H9 (cell line): ENCODE data around the gene ATP11C. TPM values are rescaled to one million over a fixed set of nuclear protein-coding genes. Genes with fewer than 3 reads are reported as not detected.

Experiments
- DNase-seq: peaks from one replicate; pipeline ENCODE4 v3.0.0-alpha.2; 2017
- H2AFZ ChIP-seq: one replicate; pipeline ENCODE4 v1.6.1; 2013; ENCODE audit warnings: mild to moderate bottlenecking, low read length, control low read depth, moderate library complexity
- H2AK5ac ChIP-seq: 2 replicates; pipeline ENCODE4 v1.6.1; 2013; ENCODE audit warnings: low read length, control low read depth, mixed read lengths; ENCODE audit not compliant: insufficient read length
- H2BK120ac ChIP-seq: one replicate; pipeline ENCODE4 v1.6.1; 2013; ENCODE audit warnings: low read depth, mild to moderate bottlenecking, low read length, control low read depth, inconsistent platforms; ENCODE audit not compliant: poor library complexity, severe bottlenecking
- H2BK12ac ChIP-seq: 2 replicates; pipeline ENCODE4 v1.6.1; 2013; ENCODE audit warnings: low read length, control low read depth, mixed read lengths, low read depth; ENCODE audit not compliant: insufficient read length
- H2BK15ac ChIP-seq: 2 replicates; pipeline ENCODE4 v1.6.1; 2013; ENCODE audit warnings: low read depth, low read length, control low read depth
- H2BK20ac ChIP-seq: one replicate; pipeline ENCODE4 v1.6.1; 2013; ENCODE audit warnings: low read depth, mild to moderate bottlenecking, low read length, control low read depth, inconsistent platforms; ENCODE audit not compliant: poor library complexity, severe bottlenecking
- H2BK5ac ChIP-seq: 2 replicates; pipeline ENCODE4 v1.6.1; 2013; ENCODE audit warnings: low read length, control low read depth, mixed read lengths; ENCODE audit not compliant: insufficient read length
- H3K14ac ChIP-seq: 2 replicates; pipeline ENCODE4 v1.6.1; 2013; ENCODE audit warnings: low read length, control low read depth; ENCODE audit not compliant: insufficient read depth
- H3K18ac ChIP-seq: 2 replicates; pipeline ENCODE4 v1.6.1; 2013; ENCODE audit warnings: low read depth, mild to moderate bottlenecking, mixed read lengths, low read length, control low read depth; ENCODE audit not compliant: insufficient read length
- H3K23ac ChIP-seq: 2 replicates; pipeline ENCODE4 v1.6.1; 2013; ENCODE audit warnings: low read length, control low read depth, mixed read lengths, low read depth; ENCODE audit not compliant: insufficient read length
- H3K23me2 ChIP-seq: 2 replicates; pipeline ENCODE4 v1.6.1; 2013; ENCODE audit warnings: low read depth, mild to moderate bottlenecking, mixed read lengths, low read length, control low read depth; ENCODE audit not compliant: insufficient read length, poor library complexity, severe bottlenecking
- H3K27ac ChIP-seq: 2 replicates; pipeline ENCODE4 v1.5.1; 2013; ENCODE audit warnings: low read length, control low read depth, mixed read lengths, low read depth; ENCODE audit not compliant: insufficient read length
- H3K27me3 ChIP-seq: 2 replicates; pipeline ENCODE4 v1.6.1; 2013; ENCODE audit warnings: low read length, control low read depth, inconsistent platforms; ENCODE audit not compliant: insufficient read depth
- H3K4ac ChIP-seq: 2 replicates; pipeline ENCODE4 v1.6.1; 2013; ENCODE audit warnings: low read depth, mild to moderate bottlenecking, control low read depth, inconsistent platforms, low read length, moderate library complexity
- H3K4me1 ChIP-seq: 2 replicates; pipeline ENCODE4 v1.6.1; 2013; ENCODE audit warnings: low read length, control low read depth, inconsistent platforms; ENCODE audit not compliant: insufficient read depth
- H3K4me2 ChIP-seq: 2 replicates; pipeline ENCODE4 v1.6.1; 2013; ENCODE audit warnings: low read length, control low read depth, mixed read lengths; ENCODE audit not compliant: insufficient read length, insufficient read depth
- H3K56ac ChIP-seq: 2 replicates; pipeline ENCODE4 v1.6.1; 2013; ENCODE audit warnings: low read depth, mild to moderate bottlenecking, mixed read lengths, low read length, control low read depth; ENCODE audit not compliant: insufficient read length
- H3K79me1 ChIP-seq: 2 replicates; pipeline ENCODE4 v1.6.1; 2013; ENCODE audit warnings: low read depth, mild to moderate bottlenecking, moderate library complexity, low read length, control low read depth, inconsistent platforms; ENCODE audit not compliant: insufficient read depth, poor library complexity, severe bottlenecking
- H3K79me2 ChIP-seq: 2 replicates; pipeline ENCODE4 v1.6.1; 2013; ENCODE audit warnings: low read length, control low read depth, inconsistent platforms; ENCODE audit not compliant: insufficient read depth
- H3K9ac ChIP-seq: 2 replicates; pipeline ENCODE4 v1.6.1; 2013; ENCODE audit warnings: low read length, control low read depth, mixed read lengths; ENCODE audit not compliant: insufficient read length; ENCODE audit errors: extremely low read depth
- H3K9me3 ChIP-seq: one replicate; pipeline ENCODE4 v1.6.1; 2013; ENCODE audit warnings: low read depth, low read length, inconsistent platforms; ENCODE audit not compliant: control insufficient read depth
- H3T11ph ChIP-seq: one replicate; pipeline ENCODE4 v1.6.1; 2013; ENCODE audit warnings: mild to moderate bottlenecking, low read length, control low read depth, inconsistent platforms
- H4K20me1 ChIP-seq: one replicate; pipeline ENCODE4 v1.6.1; 2013; ENCODE audit not compliant: control insufficient read depth, insufficient read length, insufficient read depth
- H4K5ac ChIP-seq: 2 replicates; pipeline ENCODE4 v1.6.1; 2013; ENCODE audit warnings: low read depth, mild to moderate bottlenecking, mixed read lengths, low read length, control low read depth; ENCODE audit not compliant: insufficient read length
- H4K8ac ChIP-seq: replicated peaks from 2 replicates; pipeline ENCODE4 v1.6.1; 2013; ENCODE audit warnings: low read length, control low read depth, mixed read lengths, low read depth; ENCODE audit not compliant: insufficient read length
- H4K91ac ChIP-seq: 2 replicates; pipeline ENCODE4 v1.6.1; 2013; ENCODE audit warnings: low read depth, mild to moderate bottlenecking, moderate library complexity, mixed read lengths, low read length, control low read depth; ENCODE audit not compliant: insufficient read length
- H3K27ac Mint-ChIP-seq, 3 experiments: 2 replicates in 2 of 3; 3 replicates in 1 of 3; pipeline ENCODE4 v1.8.0; 2020 to 2021; ENCODE audit warnings: mixed read lengths in 3 of 3, mild to moderate bottlenecking in 1 of 3, moderate library complexity in 1 of 3
- H3K27me3 Mint-ChIP-seq: 2 replicates; pipeline ENCODE4 v1.8.0; 2021; ENCODE audit warnings: low read depth, mild to moderate bottlenecking, moderate library complexity, mixed read lengths
- H3K36me3 Mint-ChIP-seq, 3 experiments: 2 replicates in 2 of 3; 3 replicates in 1 of 3; pipeline ENCODE4 v1.8.0; 2020 to 2021; ENCODE audit warnings: low read depth in 3 of 3, mixed read lengths in 3 of 3; ENCODE audit not compliant: insufficient read depth in 1 of 3
- H3K4me1 Mint-ChIP-seq, 2 experiments: 2 replicates each; pipeline ENCODE4 v1.8.0; 2020; ENCODE audit warnings: mixed read lengths in 2 of 2
- H3K4me3 Mint-ChIP-seq, 2 experiments: 2 replicates in 1 of 2; 3 replicates in 1 of 2; pipeline ENCODE4 v1.8.0; 2020 to 2021; ENCODE audit warnings: mild to moderate bottlenecking in 2 of 2, mixed read lengths in 2 of 2, moderate library complexity in 1 of 2
- H3K9me3 Mint-ChIP-seq, 2 experiments: 2 replicates in 1 of 2; 3 replicates in 1 of 2; pipeline ENCODE4 v1.8.0; 2020; ENCODE audit warnings: mild to moderate bottlenecking in 2 of 2, mixed read lengths in 2 of 2, moderate library complexity in 1 of 2
- WGBS: extraction: QIAGEN DNeasy Blood & Tissue Kit; methylation state at CpG from one replicate; pipeline ENCODE4 v1.1.7; 2013; ENCODE audit warnings: missing lambda C conversion rate, low lambda C conversion rate, mixed read lengths; ENCODE audit not compliant: insufficient read length; ENCODE audit errors: extremely low coverage; 5-methylcytosine and 5-hydroxymethylcytosine counted together
- total RNA-seq: library from RNA; stranded (reverse); gene quantifications from 2 replicates; pipeline ENCODE4 v1.2.1, GENCODE V29; 2021
- TF ChIP-seq, protein P1 (sequence below): fragments of 200-600 bp; sonication (generic); conservative IDR thresholded peaks from 3 replicates; pipeline ENCODE4 v1.8.0; 2021; ENCODE audit warnings: antibody characterized with exemption, mild to moderate bottlenecking

Gene ATP11C
- total RNA-seq, 1 experiment from 2014 or later: 28.4 TPM

DNA sequence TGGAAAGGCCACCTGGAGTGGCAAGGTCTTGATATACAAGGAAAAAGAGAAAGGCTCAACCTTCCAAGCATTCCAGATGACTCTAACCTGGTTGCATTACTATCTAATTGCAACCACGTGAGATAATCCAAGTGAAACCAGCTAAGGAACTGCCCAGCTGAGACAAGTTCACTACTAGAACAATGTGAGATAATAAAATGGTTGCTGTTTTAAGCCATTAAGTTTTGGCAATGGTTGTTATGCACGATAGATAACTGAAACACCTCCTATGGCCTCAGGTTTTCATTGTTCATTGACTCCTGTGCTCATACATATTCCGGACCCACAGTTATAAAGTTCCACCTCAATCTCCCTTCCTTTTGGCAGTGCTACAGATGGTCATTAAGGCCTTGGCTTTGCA is 41.6 kb upstream of the ATP11C start:
- H3K18ac ChIP-seq: no peak overlapping the region
- no peak overlapping the region for H3K23ac ChIP-seq
- no peak overlapping the region for H3K4me3 Mint-ChIP-seq
- TF ChIP-seq, protein P1, sequence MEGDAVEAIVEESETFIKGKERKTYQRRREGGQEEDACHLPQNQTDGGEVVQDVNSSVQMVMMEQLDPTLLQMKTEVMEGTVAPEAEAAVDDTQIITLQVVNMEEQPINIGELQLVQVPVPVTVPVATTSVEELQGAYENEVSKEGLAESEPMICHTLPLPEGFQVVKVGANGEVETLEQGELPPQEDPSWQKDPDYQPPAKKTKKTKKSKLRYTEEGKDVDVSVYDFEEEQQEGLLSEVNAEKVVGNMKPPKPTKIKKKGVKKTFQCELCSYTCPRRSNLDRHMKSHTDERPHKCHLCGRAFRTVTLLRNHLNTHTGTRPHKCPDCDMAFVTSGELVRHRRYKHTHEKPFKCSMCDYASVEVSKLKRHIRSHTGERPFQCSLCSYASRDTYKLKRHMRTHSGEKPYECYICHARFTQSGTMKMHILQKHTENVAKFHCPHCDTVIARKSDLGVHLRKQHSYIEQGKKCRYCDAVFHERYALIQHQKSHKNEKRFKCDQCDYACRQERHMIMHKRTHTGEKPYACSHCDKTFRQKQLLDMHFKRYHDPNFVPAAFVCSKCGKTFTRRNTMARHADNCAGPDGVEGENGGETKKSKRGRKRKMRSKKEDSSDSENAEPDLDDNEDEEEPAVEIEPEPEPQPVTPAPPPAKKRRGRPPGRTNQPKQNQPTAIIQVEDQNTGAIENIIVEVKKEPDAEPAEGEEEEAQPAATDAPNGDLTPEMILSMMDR: no peak
- H2BK120ac ChIP-seq: no peak overlapping the region
- H3K4me2 ChIP-seq: no peak overlapping the region
- no peak overlapping the region for H3K56ac ChIP-seq
- no peak overlapping the region for H2BK5ac ChIP-seq
- no peak overlapping the region for H2AFZ ChIP-seq
- no peaks in the 10 kb centered on the region for H3K9me3 ChIP-seq
- peaks cover 6 to 48% of the 10 kb centered on the region in 2 experiments; a peak in 4 of 5 replicates for H3K9me3 Mint-ChIP-seq
- no peaks in the 10 kb centered on the region for H4K20me1 ChIP-seq
- no peak overlapping the region for H2BK12ac ChIP-seq
- no peaks in the 10 kb centered on the region for H3K23me2 ChIP-seq
- no peak overlapping the region for H3K14ac ChIP-seq
- H4K5ac ChIP-seq: no peak overlapping the region
- H3K27ac ChIP-seq: no peak overlapping the region
- peaks cover 7% of the 10 kb centered on the region; the same call in 1 of the 2 replicates for H3K27me3 Mint-ChIP-seq
- H3K36me3 Mint-ChIP-seq: no peaks in the 10 kb centered on the region; a peak in 1 of 7 replicates
- H2AK5ac ChIP-seq: no peak overlapping the region
- H3T11ph ChIP-seq: no peak overlapping the region
- H4K8ac ChIP-seq: no peak overlapping the region
- no peak overlapping the region for H3K27ac Mint-ChIP-seq
- H3K4me1 ChIP-seq: no peaks in the 10 kb centered on the region; the same call in 1 of the 2 replicates
- no peak overlapping the region for H4K91ac ChIP-seq
- no CpG with 5 or more reads among the region's 3 CpGs for WGBS
- peaks cover 3 to 8% of the 10 kb centered on the region in 2 experiments; a peak in 2 of 4 replicates for H3K4me1 Mint-ChIP-seq
- H3K79me1 ChIP-seq: no peaks in the 10 kb centered on the region
- H3K4ac ChIP-seq: no peak overlapping the region
- no peak overlapping the region for H2BK15ac ChIP-seq
- H2BK20ac ChIP-seq: no peak overlapping the region
- no peaks in the 10 kb centered on the region for H3K79me2 ChIP-seq
- H3K27me3 ChIP-seq: no peaks in the 10 kb centered on the region
- H3K9ac ChIP-seq: no peak overlapping the region
- no peak for DNase-seq
